WTC11 (cell line): ENCODE data around the gene SLC6A8. TPM values are rescaled to one million over a fixed set of nuclear protein-coding genes. Genes with fewer than 3 reads are reported as not detected.

Source experiments
- ATAC-seq: fragments of 200-7000 bp; cut with Tn5 transposase; 2 replicates; pipeline ENCODE4 v1.10.0; 2021; ENCODE audit warnings: mild to moderate bottlenecking, moderate library complexity
- CTCF ChIA-PET: fragments of 300-600 bp; sonication (Branson Sonifier 250); formaldehyde crosslinking; loops from one replicate; lab custom pipeline; 2021; ENCODE audit warnings: antibody characterized with exemption; lab: Charles Lee
- POLR2A ChIA-PET: fragments of 350-600 bp; sonication (Branson Sonifier 250); formaldehyde crosslinking; loops from one replicate; lab custom pipeline; 2021; ENCODE audit warnings: antibody characterized with exemption; lab: Charles Lee
- DNase-seq: peaks from one replicate; pipeline ENCODE4 v3.0.0; 2021; ENCODE audit warnings: low spot score
- H3K27ac Mint-ChIP-seq: 2 replicates; pipeline ENCODE4 v1.8.0; 2021; ENCODE audit warnings: mixed read lengths
- H3K27me3 Mint-ChIP-seq: 2 replicates; pipeline ENCODE4 v1.8.0; 2021; ENCODE audit warnings: low read depth, mild to moderate bottlenecking, moderate library complexity, mixed read lengths
- H3K36me3 Mint-ChIP-seq: 2 replicates; pipeline ENCODE4 v1.8.0; 2021; ENCODE audit warnings: mixed read lengths
- H3K4me1 Mint-ChIP-seq: 2 replicates; pipeline ENCODE4 v1.8.0; 2022; ENCODE audit warnings: mixed read lengths
- H3K4me3 Mint-ChIP-seq: 2 replicates; pipeline ENCODE4 v1.8.0; 2021; ENCODE audit warnings: mild to moderate bottlenecking, moderate library complexity, mixed read lengths
- H3K9me3 Mint-ChIP-seq: 2 replicates; pipeline ENCODE4 v1.8.0; 2021; ENCODE audit warnings: mixed read lengths
- GABPB1 ChIP-seq: sonication (generic); formaldehyde crosslinking; IDR thresholded peaks from 2 replicates; pipeline ENCODE4 v1.8.1; 2023; ENCODE audit warnings: mild to moderate bottlenecking, missing genetic modification reagents
- NFATC4 ChIP-seq: fragments of 250-450 bp; sonication (Bioruptor Pico); IDR thresholded peaks from 2 replicates; pipeline ENCODE4 v1.9.0; 2021; ENCODE audit warnings: mild to moderate bottlenecking
- NFE2L1 ChIP-seq: sonication (generic); formaldehyde crosslinking; IDR thresholded peaks from 2 replicates; pipeline ENCODE4 v1.8.1; 2023; ENCODE audit warnings: missing genetic modification reagents
- NR2C2 ChIP-seq: sonication (generic); formaldehyde crosslinking; IDR thresholded peaks from 2 replicates; pipeline ENCODE4 v1.8.0; 2022; ENCODE audit warnings: mild to moderate bottlenecking, missing genetic modification reagents
- NR3C1 ChIP-seq: sonication (generic); formaldehyde crosslinking; conservative IDR thresholded peaks from 2 replicates; pipeline ENCODE4 v1.8.1; 2023; ENCODE audit warnings: low read depth, mild to moderate bottlenecking, missing genetic modification reagents
- SMAD4 ChIP-seq: sonication (generic); formaldehyde crosslinking; IDR thresholded peaks from 2 replicates; pipeline ENCODE4 v1.8.0; 2022; ENCODE audit warnings: mild to moderate bottlenecking, missing genetic modification reagents
- SOX15 ChIP-seq: fragments of 250-450 bp; sonication (Bioruptor Pico); IDR thresholded peaks from 2 replicates; pipeline ENCODE4 v1.9.0; 2021; ENCODE audit warnings: mild to moderate bottlenecking
- TEAD4 ChIP-seq: sonication (generic); formaldehyde crosslinking; IDR thresholded peaks from 2 replicates; pipeline ENCODE4 v1.8.0; 2022; ENCODE audit warnings: mild to moderate bottlenecking, missing genetic modification reagents
- ZBTB21 ChIP-seq: sonication (generic); formaldehyde crosslinking; IDR thresholded peaks from 2 replicates; pipeline ENCODE4 v1.8.1; 2023; ENCODE audit warnings: mild to moderate bottlenecking, missing genetic modification reagents, borderline replicate concordance
- ZNF121 ChIP-seq: sonication (generic); formaldehyde crosslinking; IDR thresholded peaks from 2 replicates; pipeline ENCODE4 v1.8.0; 2023; ENCODE audit warnings: missing genetic modification reagents
- ZNF396 ChIP-seq: fragments of 250-450 bp; sonication (Bioruptor Pico); IDR thresholded peaks from 2 replicates; pipeline ENCODE4 v1.8.0; 2021; ENCODE audit warnings: mild to moderate bottlenecking, moderate library complexity, borderline replicate concordance
- ZNF671 ChIP-seq: fragments of 250-450 bp; sonication (Bioruptor Pico); IDR thresholded peaks from 2 replicates; pipeline ENCODE4 v1.8.0; 2021; ENCODE audit warnings: mild to moderate bottlenecking
- total RNA-seq: library from RNA; stranded (reverse); gene quantifications from 3 replicates; pipeline ENCODE4 v1.2.3, GENCODE V29; 2021
- TF ChIP-seq, protein P1 (sequence below): sonication (generic); formaldehyde crosslinking; IDR thresholded peaks from 2 replicates; pipeline ENCODE4 v1.8.1; 2023; ENCODE audit warnings: mild to moderate bottlenecking, missing genetic modification reagents, moderate library complexity
- TF ChIP-seq, protein P2 (sequence below): sonication (generic); formaldehyde crosslinking; IDR thresholded peaks from 2 replicates; pipeline ENCODE4 v1.8.1; 2023; ENCODE audit warnings: mild to moderate bottlenecking, missing genetic modification reagents
- TF ChIP-seq, protein P3 (sequence below): sonication (generic); formaldehyde crosslinking; conservative IDR thresholded peaks from 2 replicates; pipeline ENCODE4 v1.8.1; 2022; ENCODE audit warnings: mild to moderate bottlenecking, missing genetic modification reagents
- TF ChIP-seq, protein P4 (sequence below): fragments of 250-450 bp; sonication (Bioruptor Pico); IDR thresholded peaks from 2 replicates; pipeline ENCODE4 v1.9.0; 2021; ENCODE audit warnings: mild to moderate bottlenecking
- TF ChIP-seq, protein P5 (sequence below): fragments of 250-450 bp; sonication (Bioruptor Pico); IDR thresholded peaks from 2 replicates; pipeline ENCODE4 v2.1.2; 2022; ENCODE audit warnings: mild to moderate bottlenecking, moderate library complexity
- TF ChIP-seq, protein P6 (sequence below): sonication (generic); formaldehyde crosslinking; IDR thresholded peaks from 2 replicates; pipeline ENCODE4 v1.8.1; 2022; ENCODE audit warnings: mild to moderate bottlenecking, missing genetic modification reagents, moderate library complexity, borderline replicate concordance

SLC6A8 gene
- total RNA-seq, 1 experiment from 2014 or later, result 112 TPM

DNA sequence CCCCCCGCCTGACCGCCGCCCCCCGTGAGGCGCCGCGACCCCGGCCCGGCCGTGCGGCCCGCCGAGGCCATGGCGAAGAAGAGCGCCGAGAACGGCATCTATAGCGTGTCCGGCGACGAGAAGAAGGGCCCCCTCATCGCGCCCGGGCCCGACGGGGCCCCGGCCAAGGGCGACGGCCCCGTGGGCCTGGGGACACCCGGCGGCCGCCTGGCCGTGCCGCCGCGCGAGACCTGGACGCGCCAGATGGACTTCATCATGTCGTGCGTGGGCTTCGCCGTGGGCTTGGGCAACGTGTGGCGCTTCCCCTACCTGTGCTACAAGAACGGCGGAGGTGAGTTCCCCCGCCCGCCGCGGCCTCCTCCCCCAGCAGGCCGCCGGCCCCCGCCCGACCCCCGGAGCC, 780 bp downstream of the SLC6A8 start:
- H3K27ac Mint-ChIP-seq, result no peak overlapping the region
- TF ChIP-seq SOX15 (CRISPR knock-in tag), result no peak
- TF ChIP-seq, all 79 proteins: peak for 0
- POLR2A ChIA-PET, result no interaction called here
- Mint-ChIP-seq H3K4me1 (peaks cover 15% of the 10 kb centered on the region), H3K9me3 (peaks cover 4% of the 10 kb centered on the region), H3K4me3 (no peak overlapping the region), H3K27me3 (no peaks in the 10 kb centered on the region; the same call in 1 of the 2 replicates), H3K36me3 (peaks cover 4% of the 10 kb centered on the region)
- CTCF ChIA-PET, result no interaction called here
- ATAC-seq, result no peak
- no peak for DNase-seq

DNA sequence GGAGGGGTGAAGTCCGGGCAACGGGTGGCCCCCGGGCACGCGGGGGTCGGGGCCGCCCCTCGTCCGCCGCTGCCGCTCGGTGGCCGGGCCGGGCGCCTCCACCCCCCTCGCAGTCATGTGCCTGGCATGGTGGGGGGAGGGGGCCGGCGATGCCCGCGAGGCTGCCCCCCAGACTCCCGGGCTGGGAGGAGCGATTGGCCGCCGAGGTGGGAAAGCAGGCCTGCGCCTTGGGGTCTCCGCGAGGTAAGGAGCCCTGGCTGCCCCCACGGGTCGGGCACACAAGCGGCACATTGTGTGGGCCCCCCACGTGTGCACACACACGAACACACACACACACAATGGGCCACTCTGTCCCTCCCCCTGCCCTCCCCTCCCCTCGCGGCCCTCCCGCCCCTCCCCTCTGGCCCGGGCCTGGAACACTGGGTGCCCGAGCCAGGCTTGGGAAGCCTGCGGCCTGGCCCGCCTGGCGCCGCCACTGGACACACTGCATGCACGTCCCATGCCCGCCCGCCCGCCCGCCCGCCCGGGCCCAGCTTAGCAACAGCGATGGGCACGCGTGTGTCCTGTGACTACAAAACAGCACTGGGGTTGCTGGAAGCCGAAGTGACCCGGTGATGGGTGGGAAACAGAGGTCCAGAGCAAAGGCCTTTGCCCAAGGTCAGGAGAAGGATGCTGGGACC, 1.3 kb downstream of the SLC6A8 start:
- ATAC-seq (no peak), DNase-seq (no peak)
- ChIA-PET CTCF (interaction anchor here (0.6 to 0.8 kb wide), 2 partner anchors 20 to 39 kb away, joined by 3 read pairs; no protein-coding TSS in a partner anchor), POLR2A (no interaction called here)
- no peaks in the 10 kb centered on the region for H3K27me3 Mint-ChIP-seq
- H3K36me3 Mint-ChIP-seq, result 0 out of 2 replicates have a peak, but pooled peaks cover under 1% of the 10 kb centered on the region
- TF ChIP-seq, protein P1, sequence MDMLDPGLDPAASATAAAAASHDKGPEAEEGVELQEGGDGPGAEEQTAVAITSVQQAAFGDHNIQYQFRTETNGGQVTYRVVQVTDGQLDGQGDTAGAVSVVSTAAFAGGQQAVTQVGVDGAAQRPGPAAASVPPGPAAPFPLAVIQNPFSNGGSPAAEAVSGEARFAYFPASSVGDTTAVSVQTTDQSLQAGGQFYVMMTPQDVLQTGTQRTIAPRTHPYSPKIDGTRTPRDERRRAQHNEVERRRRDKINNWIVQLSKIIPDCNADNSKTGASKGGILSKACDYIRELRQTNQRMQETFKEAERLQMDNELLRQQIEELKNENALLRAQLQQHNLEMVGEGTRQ, result peak; percentile 35; the same call in 1 of the 2 replicates
- no peak for TF ChIP-seq TEAD4
- no peaks in the 10 kb centered on the region for H3K9me3 Mint-ChIP-seq
- H3K4me3 Mint-ChIP-seq, result peak overlapping the region; percentile 60
- no peak overlapping the region for H3K27ac Mint-ChIP-seq
- peaks cover 12% of the 10 kb centered on the region for H3K4me1 Mint-ChIP-seq

DNA sequence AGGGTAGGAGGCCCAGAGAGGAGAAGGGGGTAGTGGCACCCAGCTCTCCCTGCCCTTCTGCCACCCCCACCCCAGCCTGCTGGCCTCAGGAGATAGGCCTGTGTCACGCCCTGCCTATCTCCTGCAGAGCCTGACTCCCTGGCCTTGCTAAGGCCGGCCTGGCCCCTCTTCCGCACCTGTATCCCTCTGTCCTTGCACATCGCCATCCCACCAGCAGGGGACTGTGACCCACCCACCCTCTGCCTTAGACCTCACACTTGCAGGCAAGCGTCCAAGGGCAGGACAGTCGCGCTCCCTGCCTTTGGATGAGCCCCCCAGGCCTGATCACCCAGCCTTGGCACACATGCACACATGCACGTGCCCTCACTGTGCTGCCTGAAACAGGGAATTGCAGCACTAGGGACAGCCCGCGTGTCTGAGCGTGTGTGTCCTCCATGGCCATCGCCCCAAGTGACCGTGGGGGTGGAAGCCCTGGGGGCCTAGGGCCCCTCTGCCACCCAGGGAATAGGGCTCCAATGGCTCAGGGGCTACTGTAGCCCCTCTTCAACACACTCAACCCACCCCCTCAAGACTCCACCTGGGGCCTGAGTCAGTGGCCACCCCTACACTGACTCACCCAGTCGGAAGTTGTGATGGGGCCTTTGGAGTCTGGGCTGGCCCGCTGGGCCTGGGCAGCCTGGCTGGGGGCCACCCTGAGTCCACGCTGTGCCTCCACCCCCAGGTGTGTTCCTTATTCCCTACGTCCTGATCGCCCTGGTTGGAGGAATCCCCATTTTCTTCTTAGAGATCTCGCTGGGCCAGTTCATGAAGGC, 2.1 kb downstream of the SLC6A8 start:
- TF ChIP-seq NFATC4, result no peak
- TF ChIP-seq, protein P2, sequence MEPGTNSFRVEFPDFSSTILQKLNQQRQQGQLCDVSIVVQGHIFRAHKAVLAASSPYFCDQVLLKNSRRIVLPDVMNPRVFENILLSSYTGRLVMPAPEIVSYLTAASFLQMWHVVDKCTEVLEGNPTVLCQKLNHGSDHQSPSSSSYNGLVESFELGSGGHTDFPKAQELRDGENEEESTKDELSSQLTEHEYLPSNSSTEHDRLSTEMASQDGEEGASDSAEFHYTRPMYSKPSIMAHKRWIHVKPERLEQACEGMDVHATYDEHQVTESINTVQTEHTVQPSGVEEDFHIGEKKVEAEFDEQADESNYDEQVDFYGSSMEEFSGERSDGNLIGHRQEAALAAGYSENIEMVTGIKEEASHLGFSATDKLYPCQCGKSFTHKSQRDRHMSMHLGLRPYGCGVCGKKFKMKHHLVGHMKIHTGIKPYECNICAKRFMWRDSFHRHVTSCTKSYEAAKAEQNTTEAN (CRISPR knock-in tag), result no peak
- TF ChIP-seq, protein P3, sequence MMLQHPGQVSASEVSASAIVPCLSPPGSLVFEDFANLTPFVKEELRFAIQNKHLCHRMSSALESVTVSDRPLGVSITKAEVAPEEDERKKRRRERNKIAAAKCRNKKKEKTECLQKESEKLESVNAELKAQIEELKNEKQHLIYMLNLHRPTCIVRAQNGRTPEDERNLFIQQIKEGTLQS, result no peak
- TF ChIP-seq SMAD4 (CRISPR knock-in tag), result no peak
- TF ChIP-seq NFE2L1 (CRISPR knock-in tag), result no peak
- no peak for TF ChIP-seq NR2C2 (CRISPR knock-in tag)
- TF ChIP-seq ZBTB21 (CRISPR knock-in tag), result no peak
- no peak for TF ChIP-seq GABPB1 (CRISPR knock-in tag)
- no peak for TF ChIP-seq ZNF396 (CRISPR knock-in tag)
- TF ChIP-seq, protein P4, sequence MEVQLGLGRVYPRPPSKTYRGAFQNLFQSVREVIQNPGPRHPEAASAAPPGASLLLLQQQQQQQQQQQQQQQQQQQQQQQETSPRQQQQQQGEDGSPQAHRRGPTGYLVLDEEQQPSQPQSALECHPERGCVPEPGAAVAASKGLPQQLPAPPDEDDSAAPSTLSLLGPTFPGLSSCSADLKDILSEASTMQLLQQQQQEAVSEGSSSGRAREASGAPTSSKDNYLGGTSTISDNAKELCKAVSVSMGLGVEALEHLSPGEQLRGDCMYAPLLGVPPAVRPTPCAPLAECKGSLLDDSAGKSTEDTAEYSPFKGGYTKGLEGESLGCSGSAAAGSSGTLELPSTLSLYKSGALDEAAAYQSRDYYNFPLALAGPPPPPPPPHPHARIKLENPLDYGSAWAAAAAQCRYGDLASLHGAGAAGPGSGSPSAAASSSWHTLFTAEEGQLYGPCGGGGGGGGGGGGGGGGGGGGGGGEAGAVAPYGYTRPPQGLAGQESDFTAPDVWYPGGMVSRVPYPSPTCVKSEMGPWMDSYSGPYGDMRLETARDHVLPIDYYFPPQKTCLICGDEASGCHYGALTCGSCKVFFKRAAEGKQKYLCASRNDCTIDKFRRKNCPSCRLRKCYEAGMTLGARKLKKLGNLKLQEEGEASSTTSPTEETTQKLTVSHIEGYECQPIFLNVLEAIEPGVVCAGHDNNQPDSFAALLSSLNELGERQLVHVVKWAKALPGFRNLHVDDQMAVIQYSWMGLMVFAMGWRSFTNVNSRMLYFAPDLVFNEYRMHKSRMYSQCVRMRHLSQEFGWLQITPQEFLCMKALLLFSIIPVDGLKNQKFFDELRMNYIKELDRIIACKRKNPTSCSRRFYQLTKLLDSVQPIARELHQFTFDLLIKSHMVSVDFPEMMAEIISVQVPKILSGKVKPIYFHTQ (CRISPR knock-in tag), result no peak
- TF ChIP-seq ZNF671 (CRISPR knock-in tag), result no peak
- TF ChIP-seq, protein P5, sequence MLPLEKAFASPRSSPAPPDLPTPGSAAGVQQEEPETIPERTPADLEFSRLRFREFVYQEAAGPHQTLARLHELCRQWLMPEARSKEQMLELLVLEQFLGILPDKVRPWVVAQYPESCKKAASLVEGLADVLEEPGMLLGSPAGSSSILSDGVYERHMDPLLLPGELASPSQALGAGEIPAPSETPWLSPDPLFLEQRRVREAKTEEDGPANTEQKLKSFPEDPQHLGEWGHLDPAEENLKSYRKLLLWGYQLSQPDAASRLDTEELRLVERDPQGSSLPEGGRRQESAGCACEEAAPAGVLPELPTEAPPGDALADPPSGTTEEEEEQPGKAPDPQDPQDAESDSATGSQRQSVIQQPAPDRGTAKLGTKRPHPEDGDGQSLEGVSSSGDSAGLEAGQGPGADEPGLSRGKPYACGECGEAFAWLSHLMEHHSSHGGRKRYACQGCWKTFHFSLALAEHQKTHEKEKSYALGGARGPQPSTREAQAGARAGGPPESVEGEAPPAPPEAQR (CRISPR knock-in tag), result no peak
- no peak for TF ChIP-seq ZNF121 (CRISPR knock-in tag)
- no peak for TF ChIP-seq NR3C1 (CRISPR knock-in tag)
- TF ChIP-seq, protein P6, sequence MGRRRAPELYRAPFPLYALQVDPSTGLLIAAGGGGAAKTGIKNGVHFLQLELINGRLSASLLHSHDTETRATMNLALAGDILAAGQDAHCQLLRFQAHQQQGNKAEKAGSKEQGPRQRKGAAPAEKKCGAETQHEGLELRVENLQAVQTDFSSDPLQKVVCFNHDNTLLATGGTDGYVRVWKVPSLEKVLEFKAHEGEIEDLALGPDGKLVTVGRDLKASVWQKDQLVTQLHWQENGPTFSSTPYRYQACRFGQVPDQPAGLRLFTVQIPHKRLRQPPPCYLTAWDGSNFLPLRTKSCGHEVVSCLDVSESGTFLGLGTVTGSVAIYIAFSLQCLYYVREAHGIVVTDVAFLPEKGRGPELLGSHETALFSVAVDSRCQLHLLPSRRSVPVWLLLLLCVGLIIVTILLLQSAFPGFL, result no peak
- Mint-ChIP-seq H3K36me3 (0 out of 2 replicates have a peak, but pooled peaks cover 3% of the 10 kb centered on the region), H3K4me3 (peak overlapping the region; percentile 60), H3K9me3 (no peaks in the 10 kb centered on the region), H3K27ac (no peak overlapping the region), H3K27me3 (no peaks in the 10 kb centered on the region), H3K4me1 (peaks cover 12% of the 10 kb centered on the region)
- DNase-seq, result peak; percentile 42
- CTCF ChIA-PET, result interaction anchor here (0.6 to 0.8 kb wide), 3 partner anchors 10 to 38 kb away, joined by 3 to 4 read pairs (median 3); no protein-coding TSS in a partner anchor
- ATAC-seq, result peak; percentile 40
- POLR2A ChIA-PET, result no interaction called here
